ENCODE measurements around the gene METTL16.

DNA sequence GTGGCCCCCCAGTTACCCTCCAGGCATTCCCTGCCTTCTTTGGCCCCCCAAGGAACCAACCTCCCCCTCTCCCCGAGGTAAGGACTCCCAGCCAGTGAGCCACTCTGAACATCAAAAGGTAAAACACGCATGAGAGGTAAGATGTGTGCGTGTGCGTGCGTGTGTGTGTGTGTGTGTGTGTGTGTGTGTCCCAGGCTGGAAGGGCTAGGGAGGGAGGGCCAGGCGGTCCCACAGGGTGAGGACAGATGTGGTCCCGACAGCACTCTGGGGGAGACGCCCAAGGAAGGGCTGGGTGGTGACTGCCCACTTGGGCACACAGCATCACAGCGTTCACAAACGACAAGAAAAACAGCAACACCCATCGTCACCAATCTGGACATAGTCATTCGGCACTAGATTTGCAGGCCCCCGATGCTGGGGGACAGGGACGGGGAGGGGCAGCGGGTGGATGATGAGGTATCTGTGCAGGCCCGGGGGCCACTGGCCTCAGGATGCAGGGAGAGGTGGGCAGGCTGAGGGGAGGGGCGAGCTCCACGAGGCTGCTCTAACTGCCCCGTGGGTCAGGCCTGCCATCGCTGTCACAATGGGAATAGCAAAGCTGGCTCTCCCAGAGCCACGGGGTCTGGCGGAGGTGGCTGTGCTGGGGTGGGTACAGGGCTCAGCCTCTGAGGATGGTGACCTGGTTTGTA lies 127.1 kb downstream of the METTL16 start:
- TF ChIP-seq, protein P1, sequence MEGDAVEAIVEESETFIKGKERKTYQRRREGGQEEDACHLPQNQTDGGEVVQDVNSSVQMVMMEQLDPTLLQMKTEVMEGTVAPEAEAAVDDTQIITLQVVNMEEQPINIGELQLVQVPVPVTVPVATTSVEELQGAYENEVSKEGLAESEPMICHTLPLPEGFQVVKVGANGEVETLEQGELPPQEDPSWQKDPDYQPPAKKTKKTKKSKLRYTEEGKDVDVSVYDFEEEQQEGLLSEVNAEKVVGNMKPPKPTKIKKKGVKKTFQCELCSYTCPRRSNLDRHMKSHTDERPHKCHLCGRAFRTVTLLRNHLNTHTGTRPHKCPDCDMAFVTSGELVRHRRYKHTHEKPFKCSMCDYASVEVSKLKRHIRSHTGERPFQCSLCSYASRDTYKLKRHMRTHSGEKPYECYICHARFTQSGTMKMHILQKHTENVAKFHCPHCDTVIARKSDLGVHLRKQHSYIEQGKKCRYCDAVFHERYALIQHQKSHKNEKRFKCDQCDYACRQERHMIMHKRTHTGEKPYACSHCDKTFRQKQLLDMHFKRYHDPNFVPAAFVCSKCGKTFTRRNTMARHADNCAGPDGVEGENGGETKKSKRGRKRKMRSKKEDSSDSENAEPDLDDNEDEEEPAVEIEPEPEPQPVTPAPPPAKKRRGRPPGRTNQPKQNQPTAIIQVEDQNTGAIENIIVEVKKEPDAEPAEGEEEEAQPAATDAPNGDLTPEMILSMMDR (IDR thresholded peaks at IDR 0.05 in 8 of 11, conservative IDR thresholded peaks at IDR 0.05 in 3 of 11), result no peak
- TF ChIP-seq POLR2A (IDR thresholded peaks at IDR 0.05), result no peak
